GM21529 (cell line): ENCODE measurements around the gene SLU7.

Experiments used
- ATAC-seq: cut with Tn5 transposase; IDR thresholded peaks from one replicate; pipeline ENCODE4 v1.9.1; 2021; ENCODE audit not compliant: unreplicated experiment

Gene SLU7

GRCh38 chr5:160418561-160419457 lies at the start of gene SLU7:
TSS of gene SLU7 (minus strand) at chr5:160419081. CDS start at chr5:160415294, 3,787 bp downstream.
- peak; percentile 62 for ATAC-seq

- no peak for ATAC-seq
Measured at GRCh38 chr5:160468363-160468975, 49.6 kb upstream of the SLU7 start.

GRCh38 chr5:160467555-160468362 lies 48.9 kb upstream of the SLU7 start:
- peak; percentile 89 for ATAC-seq

- no peak for ATAC-seq
Measured at GRCh38 chr5:160466889-160467554, 48.1 kb upstream of the SLU7 start.

GRCh38 chr5:160466116-160466515 lies 47.2 kb upstream of the SLU7 start:
- ATAC-seq: no peak

DNA sequence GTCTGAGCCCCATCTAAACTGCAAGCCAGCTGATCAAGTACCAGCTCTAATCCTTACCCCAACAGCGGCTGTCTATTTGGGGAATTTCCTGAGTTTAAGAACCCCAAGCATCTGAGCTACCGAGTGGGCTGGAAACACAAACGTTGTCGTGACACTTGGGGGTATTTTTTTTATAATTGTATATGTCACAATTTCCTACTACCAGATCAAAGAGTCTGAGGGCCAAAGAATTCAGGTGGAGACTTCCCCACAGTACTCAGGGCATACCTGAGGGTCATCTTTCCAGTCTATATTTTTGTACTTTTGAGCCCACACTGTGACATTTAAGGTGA lies 45.6 kb upstream of the SLU7 start:
- no peak for ATAC-seq

- ATAC-seq: no peak
Measured at GRCh38 chr5:160463740-160464465, 45.0 kb upstream of the SLU7 start.

GRCh38 chr5:160463227-160463626 lies 44.3 kb upstream of the SLU7 start:
- no peak for ATAC-seq

DNA sequence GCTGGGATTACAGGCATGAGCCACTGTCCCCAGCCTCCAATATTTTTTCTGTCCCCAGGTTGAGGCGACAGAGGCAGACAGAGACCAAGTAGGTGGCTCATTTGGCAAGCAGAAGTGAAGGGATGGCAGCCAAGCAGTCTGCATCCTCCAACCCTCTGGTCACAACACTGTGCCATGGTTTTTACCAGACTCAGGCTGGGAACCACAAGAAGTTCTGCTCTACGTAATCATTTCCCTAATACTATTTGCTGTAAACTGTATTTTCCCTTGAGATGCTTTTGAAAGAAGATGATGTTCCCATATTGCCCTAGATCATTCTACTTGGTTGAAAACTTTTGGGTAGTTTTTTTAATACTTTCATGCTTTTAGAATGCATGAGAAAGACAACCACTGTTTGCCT lies 43.3 kb upstream of the SLU7 start:
- ATAC-seq: peak; percentile 38

GRCh38 chr5:160461378-160461777 lies 42.5 kb upstream of the SLU7 start:
- ATAC-seq: no peak

DNA sequence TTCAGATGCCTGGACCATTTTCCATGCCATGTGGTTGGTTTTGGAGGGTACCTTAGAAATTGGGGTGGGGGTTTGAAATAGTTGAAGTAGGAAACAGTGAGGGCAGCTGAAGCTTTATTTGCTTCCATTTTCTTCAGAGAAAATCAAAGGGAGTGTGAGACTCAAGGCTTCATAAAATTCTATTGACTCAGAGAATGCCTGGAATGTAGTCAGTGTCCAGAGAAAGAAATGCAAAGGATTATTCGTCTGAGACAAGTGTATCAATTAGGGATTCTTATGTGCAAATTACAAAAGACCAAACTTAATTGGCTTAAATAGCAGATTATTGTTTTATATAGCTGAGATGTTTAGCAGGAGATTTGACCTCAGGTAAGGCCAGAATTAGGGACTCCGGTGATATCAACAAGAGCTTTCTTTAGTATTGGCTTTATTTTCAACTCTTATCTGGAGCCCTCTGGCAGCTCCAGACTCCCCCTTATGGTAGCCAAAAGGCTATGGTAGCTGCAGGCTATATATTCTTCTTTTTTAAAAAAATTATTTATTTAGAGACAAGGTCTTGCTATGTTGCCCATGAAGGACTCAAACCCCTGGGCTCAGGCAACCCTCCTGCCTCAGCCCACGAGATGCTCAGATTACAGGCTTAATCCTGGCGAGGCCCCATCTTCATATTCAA lies 41.6 kb upstream of the SLU7 start:
- no peak for ATAC-seq

DNA sequence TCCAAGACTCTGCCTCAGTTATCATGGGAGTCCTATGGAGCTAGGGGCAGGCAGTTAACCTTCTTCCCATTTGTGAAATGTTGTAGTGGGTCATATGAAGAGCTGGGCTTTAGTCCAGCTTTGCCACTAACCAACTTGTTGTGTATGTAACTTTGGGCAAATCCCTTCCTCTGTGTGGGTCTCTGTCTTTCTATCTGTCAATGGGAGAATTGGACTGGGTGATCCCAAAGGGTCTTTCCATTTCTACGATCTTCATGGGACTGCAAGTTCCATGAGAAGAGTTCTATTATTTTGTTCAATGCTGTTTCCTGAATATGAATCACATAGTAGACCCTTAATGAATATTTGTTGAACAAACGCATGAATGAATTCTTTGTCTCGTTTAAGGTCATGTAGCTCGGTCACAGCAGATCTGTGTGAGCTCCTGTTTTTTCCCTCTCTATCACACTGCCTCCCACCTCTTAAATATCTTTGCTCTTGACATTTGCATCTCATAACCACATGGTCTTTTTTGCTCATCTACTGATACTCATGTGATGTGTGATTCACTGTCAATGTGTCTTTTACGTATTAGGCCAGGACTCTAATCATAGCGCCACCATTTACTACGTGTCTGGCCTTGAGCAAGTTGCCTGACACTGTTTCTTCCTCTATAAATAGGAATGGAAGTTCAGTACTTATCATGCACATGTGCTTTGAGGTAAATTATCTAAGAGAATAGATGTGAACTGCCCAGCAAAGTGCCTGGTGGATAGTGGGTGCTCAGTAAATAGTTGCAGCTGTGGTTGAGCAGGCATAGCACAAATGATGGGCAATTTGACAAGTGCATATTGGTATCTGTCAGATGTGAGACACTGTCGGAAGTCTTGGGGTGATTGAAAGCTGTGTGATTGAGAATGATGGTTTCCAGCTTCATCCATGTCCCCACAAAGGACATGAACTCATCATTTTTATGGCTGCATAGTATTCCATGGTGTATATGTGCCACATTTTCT lies 40.2 kb upstream of the SLU7 start:
- peak; percentile 72 for ATAC-seq

DNA sequence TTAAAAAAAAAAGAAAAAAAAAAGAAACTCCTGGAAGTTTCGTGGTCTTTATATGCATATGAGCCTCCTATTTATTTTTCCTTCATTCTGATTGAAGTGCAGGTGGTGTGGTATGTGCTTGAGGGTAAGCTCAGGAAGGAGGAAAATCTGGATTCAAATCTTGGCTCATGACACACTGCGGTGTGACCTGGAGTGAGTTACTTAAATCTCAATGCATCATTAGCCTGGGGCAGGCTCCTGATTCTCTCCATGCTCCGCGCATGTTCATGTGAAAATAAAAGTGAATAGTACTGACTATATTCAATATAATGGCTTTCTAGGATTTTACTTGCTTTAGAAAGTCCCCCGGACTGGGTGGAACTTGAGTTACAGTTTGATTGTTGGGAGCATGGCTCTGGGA lies 38.4 kb upstream of the SLU7 start:
- ATAC-seq: no peak

- ATAC-seq: no peak
Measured at GRCh38 chr5:160456480-160457177, 37.7 kb upstream of the SLU7 start.

DNA sequence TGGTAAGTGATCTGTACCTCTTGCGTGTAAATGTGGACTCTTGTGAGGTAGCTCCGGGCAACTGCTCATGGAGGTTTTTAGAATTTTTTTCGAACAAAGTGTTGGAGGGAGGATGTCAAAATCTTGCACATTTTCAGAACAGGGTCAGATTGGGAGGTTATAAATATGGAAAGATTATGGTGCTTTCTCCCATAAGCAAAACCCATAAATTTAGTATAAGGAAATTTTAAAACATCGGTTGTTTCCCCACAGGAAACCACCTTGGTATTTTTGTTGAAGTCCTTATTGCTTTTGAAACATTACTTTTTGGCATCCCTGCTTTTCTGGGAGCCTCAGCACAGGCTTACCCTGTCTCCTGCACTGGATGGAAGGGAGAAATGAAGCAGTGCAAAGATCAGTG lies 36.7 kb upstream of the SLU7 start:
- no peak for ATAC-seq

GRCh38 chr5:160453751-160454150 lies 34.9 kb upstream of the SLU7 start:
- ATAC-seq: no peak

- no peak for ATAC-seq
Measured at GRCh38 chr5:160452795-160453194, 33.9 kb upstream of the SLU7 start.

DNA sequence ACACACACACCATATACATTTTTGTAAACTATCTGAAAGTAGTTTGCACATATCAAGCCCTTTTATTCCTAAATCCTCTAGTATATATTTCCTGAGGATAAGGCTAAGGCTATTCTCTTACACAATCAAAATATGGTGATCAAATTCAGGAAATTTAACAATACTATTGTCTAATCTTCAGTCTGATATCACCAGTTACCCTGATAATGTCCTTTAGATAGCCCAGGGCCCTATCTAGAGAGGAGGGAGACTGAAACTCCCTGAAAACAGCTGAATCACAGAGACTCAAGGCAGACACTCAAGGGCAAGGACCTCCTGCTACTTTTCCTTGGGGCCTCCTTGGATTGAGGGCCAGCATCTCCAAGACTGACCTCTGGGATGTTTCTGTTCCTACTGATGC lies 33.2 kb upstream of the SLU7 start:
- no peak for ATAC-seq
